GM21381 (cell line): Measurements from ENCODE around the gene RPS25.
"Not testable (repeated sequence)": the region's sequence is repeated elsewhere in the genome, so short reads cannot be mapped to it uniquely, and the experiment has no call there.

Experiments used
- ATAC-seq: cut with Tn5 transposase; IDR thresholded peaks from one replicate; pipeline ENCODE4 v1.9.1; 2021; ENCODE audit warnings: mild to moderate bottlenecking, moderate library complexity; ENCODE audit not compliant: unreplicated experiment

The RPS25 gene

GRCh38 chr11:119018074-119018938, at the start of gene RPS25, which contains the start of gene TRAPPC4:
RPS25 (minus strand) TSS chr11:119018343; CDS start chr11:119018284, 59 bp downstream.
TRAPPC4 (plus strand) TSS chr11:119018766; CDS start chr11:119018796, 30 bp downstream.
- peak; percentile 84 for ATAC-seq

- ATAC-seq, result peak; percentile 95
These were observed 49.5 kb upstream of the RPS25 start, which contains the start of gene VPS11 for GRCh38 chr11:119067371-119068222. VPS11 (plus strand) TSS chr11:119067818; CDS start chr11:119067824, 6 bp downstream.

GRCh38 chr11:119065369-119065768, 47.2 kb upstream of the RPS25 start:
- no peak for ATAC-seq

- ATAC-seq, result no peak
These were observed 44.6 kb upstream of the RPS25 start for GRCh38 chr11:119062779-119063178.

- no peak for ATAC-seq
These were observed 43.1 kb upstream of the RPS25 start for GRCh38 chr11:119061256-119061655.

- not testable (repeated sequence) for ATAC-seq
These were observed 41.0 kb upstream of the RPS25 start for GRCh38 chr11:119059128-119059527.

- ATAC-seq, result peak; percentile 92
These were observed 39.0 kb upstream of the RPS25 start, which contains the start of gene HYOU1 for GRCh38 chr11:119057000-119057769. HYOU1 (minus strand) TSS chr11:119057205; CDS start chr11:119056160, 1,045 bp downstream.

- peak; percentile 10 for ATAC-seq
These were observed 38.4 kb upstream of the RPS25 start for GRCh38 chr11:119056421-119056999.

GRCh38 chr11:119055901-119056300, 37.8 kb upstream of the RPS25 start:
- ATAC-seq, result no peak

GRCh38 chr11:119054418-119054817, 36.3 kb upstream of the RPS25 start:
- ATAC-seq, result no peak

GRCh38 chr11:119052163-119052814, 34.1 kb upstream of the RPS25 start:
- no peak for ATAC-seq

GRCh38 chr11:119051440-119052162, 33.5 kb upstream of the RPS25 start:
- ATAC-seq, result peak; percentile 38

GRCh38 chr11:119049081-119049480, 30.9 kb upstream of the RPS25 start:
- ATAC-seq, result no peak

- no peak for ATAC-seq
These were observed 30.5 kb upstream of the RPS25 start for GRCh38 chr11:119048644-119049043.

GRCh38 chr11:119047205-119047604, 29.1 kb upstream of the RPS25 start:
- ATAC-seq, result no peak

GRCh38 chr11:119046489-119046888, 28.3 kb upstream of the RPS25 start:
- ATAC-seq, result no peak

- ATAC-seq, result no peak
These were observed 26.6 kb upstream of the RPS25 start for GRCh38 chr11:119044708-119045107.

GRCh38 chr11:119042927-119043326, 24.8 kb upstream of the RPS25 start:
- ATAC-seq, result no peak
